Liver (tissue), 9 donors: Measurements from ENCODE around the gene SERPINE2. TPM values are rescaled to one million over a fixed set of nuclear protein-coding genes. Genes with fewer than 3 reads are reported as not detected.

Experiments used
- DNase-seq: peaks from one replicate; pipeline ENCODE4 v3.0.0-alpha.2; 2017; ENCODE audit warnings: low spot score
- H3K27ac ChIP-seq, 2 donors: one replicate each; pipeline ENCODE4 v1.7.0; 2013; ENCODE audit warnings: inconsistent platforms in 2 of 2, low read length in 2 of 2, control low read depth in 1 of 2, low read depth in 1 of 2, mild to moderate bottlenecking in 1 of 2
- H3K27me3 ChIP-seq, 4 donors: one replicate each; pipeline versions ENCODE4 v1.6.1 to v1.7.0; 2013; ENCODE audit warnings: low read length in 3 of 4, inconsistent platforms in 1 of 4, mild to moderate bottlenecking in 1 of 4, moderate library complexity in 1 of 4; ENCODE audit not compliant: control insufficient read depth in 4 of 4, insufficient read depth in 4 of 4
- H3K36me3 ChIP-seq, 4 donors: one replicate each; pipeline versions ENCODE4 v1.6.1 to v1.7.0; 2013; ENCODE audit warnings: low read length in 3 of 4, mild to moderate bottlenecking in 3 of 4, low read depth in 1 of 4, moderate library complexity in 1 of 4; ENCODE audit not compliant: control insufficient read depth in 4 of 4, insufficient read depth in 3 of 4
- H3K4me1 ChIP-seq, 4 donors: one replicate each; pipeline versions ENCODE4 v1.6.1 to v1.7.0; 2013; ENCODE audit warnings: low read length in 3 of 4, mild to moderate bottlenecking in 3 of 4, moderate library complexity in 1 of 4; ENCODE audit not compliant: control insufficient read depth in 4 of 4, insufficient read depth in 4 of 4
- H3K4me3 ChIP-seq, 3 donors: one replicate each; pipeline versions ENCODE4 v1.6.1 to v1.7.0; 2013; ENCODE audit warnings: low read length in 3 of 3, control low read depth in 1 of 3, low read depth in 1 of 3, mild to moderate bottlenecking in 1 of 3
- H3K9ac ChIP-seq, 2 donors: one replicate each; pipeline ENCODE4 v1.7.0; 2013; ENCODE audit warnings: low read length in 2 of 2, mild to moderate bottlenecking in 2 of 2, moderate library complexity in 2 of 2, control low read depth in 1 of 2, low read depth in 1 of 2
- H3K9me3 ChIP-seq, 4 donors: one replicate each; pipeline versions ENCODE4 v1.6.1 to v1.7.0; 2013; ENCODE audit warnings: low read length in 3 of 4; ENCODE audit not compliant: control insufficient read depth in 4 of 4
- EGR1 ChIP-seq, 2 donors: IDR thresholded peaks; 2 replicates each; pipeline ENCODE4 v1.6.1; 2016 to 2018; ENCODE audit warnings: antibody characterized with exemption in 2 of 2, low read depth in 2 of 2
- FOXA1 ChIP-seq: IDR thresholded peaks from 2 replicates; pipeline ENCODE4 v1.6.1; 2016; ENCODE audit warnings: antibody characterized with exemption
- FOXA2 ChIP-seq: IDR thresholded peaks from 2 replicates; pipeline ENCODE4 v1.6.1; 2016; ENCODE audit warnings: antibody characterized with exemption
- GABPA ChIP-seq, 2 donors: IDR thresholded peaks in 1 of 2; conservative IDR thresholded peaks in 1 of 2; 2 replicates each; pipeline ENCODE4 v1.6.1; 2016; ENCODE audit warnings: antibody characterized with exemption in 2 of 2, mild to moderate bottlenecking in 1 of 2, moderate library complexity in 1 of 2
- HNF4A ChIP-seq, 2 donors: conservative IDR thresholded peaks; 2 replicates each; pipeline ENCODE4 v1.6.1; 2016; ENCODE audit warnings: antibody characterized with exemption in 2 of 2, mild to moderate bottlenecking in 2 of 2
- HNF4G ChIP-seq: IDR thresholded peaks from 2 replicates; pipeline ENCODE4 v1.6.1; 2016; ENCODE audit warnings: antibody characterized with exemption
- JUND ChIP-seq, 2 donors: IDR thresholded peaks; 2 replicates each; pipeline ENCODE4 v1.6.1; 2016; ENCODE audit warnings: antibody characterized with exemption in 2 of 2
- NR2F2 ChIP-seq: IDR thresholded peaks from 2 replicates; pipeline ENCODE4 v1.6.1; 2016; ENCODE audit warnings: antibody characterized with exemption
- RAD21 ChIP-seq, 2 donors: IDR thresholded peaks; 2 replicates each; pipeline ENCODE4 v1.6.1; 2016; ENCODE audit warnings: antibody characterized with exemption in 2 of 2, mild to moderate bottlenecking in 2 of 2
- RXRA ChIP-seq, 2 donors: IDR thresholded peaks; 2 replicates each; pipeline ENCODE4 v1.6.1; 2017 to 2018; ENCODE audit warnings: antibody characterized with exemption in 2 of 2, mild to moderate bottlenecking in 1 of 2
- SP1 ChIP-seq: IDR thresholded peaks from 2 replicates; pipeline ENCODE4 v1.6.1; 2018; ENCODE audit warnings: antibody characterized with exemption, mild to moderate bottlenecking
- TAF1 ChIP-seq: conservative IDR thresholded peaks from 2 replicates; pipeline ENCODE4 v1.6.1; 2016; ENCODE audit warnings: antibody characterized with exemption, mild to moderate bottlenecking
- YY1 ChIP-seq: IDR thresholded peaks from 2 replicates; pipeline ENCODE4 v1.6.1; 2016; ENCODE audit warnings: antibody characterized with exemption, mild to moderate bottlenecking
- WGBS: extraction: QIAGEN DNeasy Blood & Tissue Kit; methylation state at CpG from one replicate; pipeline ENCODE4 v1.1.7; 2013; 5-methylcytosine and 5-hydroxymethylcytosine counted together
- polyA plus RNA-seq, 2 donors: library from polyadenylated mRNA; stranded (reverse) in 1 of 2; unstranded in 1 of 2; fragments of 200-250 nt in 1 of 2; fragments of >200 nt in 1 of 2; fragmentation: Nextera tagmentation in 1 of 2; extraction: Ambion mirVana in 1 of 2; gene quantifications; one replicate each; pipeline versions ENCODE4 v1.2.1 to v1.2.3, GENCODE V29; 2013 to 2015
- total RNA-seq, 2 donors: library from RNA; depleted of rRNA; stranded (reverse); fragments of >200 nt; gene quantifications; one replicate each; pipeline ENCODE4 v1.2.3, GENCODE V29; 2014
- TF ChIP-seq, protein P1 (sequence below): IDR thresholded peaks from 2 replicates; pipeline ENCODE4 v1.6.1; 2016; ENCODE audit warnings: antibody characterized with exemption, mild to moderate bottlenecking
- TF ChIP-seq, protein P2 (sequence below): IDR thresholded peaks from 2 replicates; pipeline ENCODE4 v1.6.1; 2016; ENCODE audit warnings: antibody characterized with exemption
- TF ChIP-seq, protein P3 (sequence below): IDR thresholded peaks from 2 replicates; pipeline ENCODE4 v1.6.1; 2016; ENCODE audit warnings: antibody characterized with exemption
- TF ChIP-seq, protein P4 (sequence below): fragments of 150-350 bp; IDR thresholded peaks from 2 replicates; pipeline ENCODE4 v1.5.1; 2017; ENCODE audit warnings: improper control_type of control experiment, low read depth, low read length; ENCODE audit not compliant: missing input control
- TF ChIP-seq, protein P5 (sequence below): IDR thresholded peaks from 2 replicates; pipeline ENCODE4 v1.6.1; 2016; ENCODE audit warnings: antibody characterized with exemption
- donor health status: healthy.
- donor health status: healthy.
- donor health status: healthy.
- donor health status: healthy.
- donor health status: healthy.

The SERPINE2 gene
- total and polyA plus RNA-seq, 4 donors: 0.92 to 4.8 (median 2.3) TPM

DNA sequence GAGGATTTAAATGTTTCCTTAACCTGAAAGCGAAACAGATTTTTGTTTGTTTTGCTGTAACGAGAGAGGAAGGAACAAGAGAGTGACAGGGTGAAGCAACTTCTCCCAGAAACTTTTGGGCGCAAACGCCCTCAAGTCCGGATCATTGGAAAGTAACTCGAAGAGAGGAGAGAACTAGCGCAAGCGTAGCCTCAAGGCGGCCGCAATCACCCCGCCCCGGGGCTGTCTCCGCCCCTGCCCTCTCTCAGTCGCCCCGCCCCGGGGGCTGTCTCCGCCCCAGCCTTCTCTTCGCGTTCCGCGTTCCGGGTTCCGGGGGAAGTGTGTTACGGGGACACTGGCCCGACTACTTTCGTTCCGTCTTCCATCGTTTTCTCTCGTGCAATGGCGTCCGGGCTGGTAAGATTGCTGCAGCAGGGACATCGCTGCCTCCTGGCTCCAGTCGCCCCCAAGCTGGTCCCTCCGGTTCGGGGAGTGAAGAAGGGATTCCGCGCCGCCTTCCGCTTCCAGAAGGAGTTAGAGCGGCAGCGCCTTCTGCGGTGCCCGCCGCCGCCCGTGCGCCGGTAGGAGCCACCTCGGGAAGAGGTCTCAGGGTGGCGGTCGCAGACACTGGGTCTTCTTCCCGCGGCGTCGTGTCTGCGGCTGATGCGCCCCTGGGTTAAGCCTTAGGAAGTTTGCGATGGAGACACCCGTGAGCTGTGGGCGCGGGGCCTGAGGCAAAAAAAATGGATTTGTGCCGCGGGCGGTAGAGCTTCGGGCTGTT is 81.8 kb downstream of the SERPINE2 start, which contains the start of gene MRPL44:
Gene MRPL44, plus strand, starts transcription at position 372 of the 760 bp plus-strand sequence. Its CDS starts 10 bp downstream, at position 382.
- H3K27me3 ChIP-seq: no peaks in the 10 kb centered on the region
- H3K4me1 ChIP-seq: peaks cover 1 to 33% (median 26%) of the 10 kb centered on the region in 4 donors
- H3K27ac ChIP-seq: peak within 1 kb of the TSS; percentile 33 to 58
- TF ChIP-seq, protein P1, sequence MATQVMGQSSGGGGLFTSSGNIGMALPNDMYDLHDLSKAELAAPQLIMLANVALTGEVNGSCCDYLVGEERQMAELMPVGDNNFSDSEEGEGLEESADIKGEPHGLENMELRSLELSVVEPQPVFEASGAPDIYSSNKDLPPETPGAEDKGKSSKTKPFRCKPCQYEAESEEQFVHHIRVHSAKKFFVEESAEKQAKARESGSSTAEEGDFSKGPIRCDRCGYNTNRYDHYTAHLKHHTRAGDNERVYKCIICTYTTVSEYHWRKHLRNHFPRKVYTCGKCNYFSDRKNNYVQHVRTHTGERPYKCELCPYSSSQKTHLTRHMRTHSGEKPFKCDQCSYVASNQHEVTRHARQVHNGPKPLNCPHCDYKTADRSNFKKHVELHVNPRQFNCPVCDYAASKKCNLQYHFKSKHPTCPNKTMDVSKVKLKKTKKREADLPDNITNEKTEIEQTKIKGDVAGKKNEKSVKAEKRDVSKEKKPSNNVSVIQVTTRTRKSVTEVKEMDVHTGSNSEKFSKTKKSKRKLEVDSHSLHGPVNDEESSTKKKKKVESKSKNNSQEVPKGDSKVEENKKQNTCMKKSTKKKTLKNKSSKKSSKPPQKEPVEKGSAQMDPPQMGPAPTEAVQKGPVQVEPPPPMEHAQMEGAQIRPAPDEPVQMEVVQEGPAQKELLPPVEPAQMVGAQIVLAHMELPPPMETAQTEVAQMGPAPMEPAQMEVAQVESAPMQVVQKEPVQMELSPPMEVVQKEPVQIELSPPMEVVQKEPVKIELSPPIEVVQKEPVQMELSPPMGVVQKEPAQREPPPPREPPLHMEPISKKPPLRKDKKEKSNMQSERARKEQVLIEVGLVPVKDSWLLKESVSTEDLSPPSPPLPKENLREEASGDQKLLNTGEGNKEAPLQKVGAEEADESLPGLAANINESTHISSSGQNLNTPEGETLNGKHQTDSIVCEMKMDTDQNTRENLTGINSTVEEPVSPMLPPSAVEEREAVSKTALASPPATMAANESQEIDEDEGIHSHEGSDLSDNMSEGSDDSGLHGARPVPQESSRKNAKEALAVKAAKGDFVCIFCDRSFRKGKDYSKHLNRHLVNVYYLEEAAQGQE: peak; percentile 92
- peak; percentile 66 for TF ChIP-seq NR2F2
- TF ChIP-seq RAD21 (IDR thresholded peaks at IDR 0.05): peak; percentile 50 to 65
- peak; percentile 62 to 77 for TF ChIP-seq RXRA (IDR thresholded peaks at IDR 0.05)
- peak; percentile 88 for TF ChIP-seq SP1
- TF ChIP-seq, protein P2, sequence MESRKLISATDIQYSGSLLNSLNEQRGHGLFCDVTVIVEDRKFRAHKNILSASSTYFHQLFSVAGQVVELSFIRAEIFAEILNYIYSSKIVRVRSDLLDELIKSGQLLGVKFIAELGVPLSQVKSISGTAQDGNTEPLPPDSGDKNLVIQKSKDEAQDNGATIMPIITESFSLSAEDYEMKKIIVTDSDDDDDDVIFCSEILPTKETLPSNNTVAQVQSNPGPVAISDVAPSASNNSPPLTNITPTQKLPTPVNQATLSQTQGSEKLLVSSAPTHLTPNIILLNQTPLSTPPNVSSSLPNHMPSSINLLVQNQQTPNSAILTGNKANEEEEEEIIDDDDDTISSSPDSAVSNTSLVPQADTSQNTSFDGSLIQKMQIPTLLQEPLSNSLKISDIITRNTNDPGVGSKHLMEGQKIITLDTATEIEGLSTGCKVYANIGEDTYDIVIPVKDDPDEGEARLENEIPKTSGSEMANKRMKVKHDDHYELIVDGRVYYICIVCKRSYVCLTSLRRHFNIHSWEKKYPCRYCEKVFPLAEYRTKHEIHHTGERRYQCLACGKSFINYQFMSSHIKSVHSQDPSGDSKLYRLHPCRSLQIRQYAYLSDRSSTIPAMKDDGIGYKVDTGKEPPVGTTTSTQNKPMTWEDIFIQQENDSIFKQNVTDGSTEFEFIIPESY: peak; percentile 86
- TF ChIP-seq JUND (IDR thresholded peaks at IDR 0.05): peak; percentile 36 to 49
- TF ChIP-seq FOXA2: no peak
- peak; percentile 93 for TF ChIP-seq TAF1
- TF ChIP-seq, protein P3, sequence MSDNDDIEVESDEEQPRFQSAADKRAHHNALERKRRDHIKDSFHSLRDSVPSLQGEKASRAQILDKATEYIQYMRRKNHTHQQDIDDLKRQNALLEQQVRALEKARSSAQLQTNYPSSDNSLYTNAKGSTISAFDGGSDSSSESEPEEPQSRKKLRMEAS: peak; percentile 71
- TF ChIP-seq, protein P4, sequence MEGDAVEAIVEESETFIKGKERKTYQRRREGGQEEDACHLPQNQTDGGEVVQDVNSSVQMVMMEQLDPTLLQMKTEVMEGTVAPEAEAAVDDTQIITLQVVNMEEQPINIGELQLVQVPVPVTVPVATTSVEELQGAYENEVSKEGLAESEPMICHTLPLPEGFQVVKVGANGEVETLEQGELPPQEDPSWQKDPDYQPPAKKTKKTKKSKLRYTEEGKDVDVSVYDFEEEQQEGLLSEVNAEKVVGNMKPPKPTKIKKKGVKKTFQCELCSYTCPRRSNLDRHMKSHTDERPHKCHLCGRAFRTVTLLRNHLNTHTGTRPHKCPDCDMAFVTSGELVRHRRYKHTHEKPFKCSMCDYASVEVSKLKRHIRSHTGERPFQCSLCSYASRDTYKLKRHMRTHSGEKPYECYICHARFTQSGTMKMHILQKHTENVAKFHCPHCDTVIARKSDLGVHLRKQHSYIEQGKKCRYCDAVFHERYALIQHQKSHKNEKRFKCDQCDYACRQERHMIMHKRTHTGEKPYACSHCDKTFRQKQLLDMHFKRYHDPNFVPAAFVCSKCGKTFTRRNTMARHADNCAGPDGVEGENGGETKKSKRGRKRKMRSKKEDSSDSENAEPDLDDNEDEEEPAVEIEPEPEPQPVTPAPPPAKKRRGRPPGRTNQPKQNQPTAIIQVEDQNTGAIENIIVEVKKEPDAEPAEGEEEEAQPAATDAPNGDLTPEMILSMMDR: no peak
- peak; percentile 74 for TF ChIP-seq FOXA1
- TF ChIP-seq EGR1 (IDR thresholded peaks at IDR 0.05; ENCODE audit: low read depth in 2 of 2): peak; percentile 35 to 54
- TF ChIP-seq, protein P5, sequence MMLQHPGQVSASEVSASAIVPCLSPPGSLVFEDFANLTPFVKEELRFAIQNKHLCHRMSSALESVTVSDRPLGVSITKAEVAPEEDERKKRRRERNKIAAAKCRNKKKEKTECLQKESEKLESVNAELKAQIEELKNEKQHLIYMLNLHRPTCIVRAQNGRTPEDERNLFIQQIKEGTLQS: peak; percentile 49
- TF ChIP-seq HNF4A (conservative IDR thresholded peaks at IDR 0.05): peak; percentile 47 to 66
- peak; percentile 97 for TF ChIP-seq GABPA (IDR thresholded peaks at IDR 0.05 in 1 of 2, conservative IDR thresholded peaks at IDR 0.05 in 1 of 2)
- TF ChIP-seq HNF4G: no peak
- TF ChIP-seq YY1: peak; percentile 99
- H3K36me3 ChIP-seq: peaks cover 0 to 16% (median 3%) of the 10 kb centered on the region in 4 donors
- H3K4me3 ChIP-seq: peak within 1 kb of the TSS; percentile 65 to 95 (median 94)
- DNase-seq: peak; percentile 97
- under 1% methylated on average over 65 of the region's 65 CpGs for WGBS
- H3K9ac ChIP-seq: peak within 1 kb of the TSS; percentile 77 to 97
- H3K9me3 ChIP-seq: no peaks in the 10 kb centered on the region
